NCI-H2196 treated with DMSO at 0.1 percent for 48 hours (cell line): ENCODE measurements around the gene HSPA1A.
"Not testable (repeated sequence)": the region's sequence is repeated elsewhere in the genome, so short reads cannot be mapped to it uniquely, and the experiment has no call there.

ENCODE experiments used
- DNase-seq: peaks from one replicate; lab custom pipeline; 2025; ENCODE audit not compliant: unreplicated experiment; lab: John Stamatoyannopoulos, UW

HSPA1A gene

DNA sequence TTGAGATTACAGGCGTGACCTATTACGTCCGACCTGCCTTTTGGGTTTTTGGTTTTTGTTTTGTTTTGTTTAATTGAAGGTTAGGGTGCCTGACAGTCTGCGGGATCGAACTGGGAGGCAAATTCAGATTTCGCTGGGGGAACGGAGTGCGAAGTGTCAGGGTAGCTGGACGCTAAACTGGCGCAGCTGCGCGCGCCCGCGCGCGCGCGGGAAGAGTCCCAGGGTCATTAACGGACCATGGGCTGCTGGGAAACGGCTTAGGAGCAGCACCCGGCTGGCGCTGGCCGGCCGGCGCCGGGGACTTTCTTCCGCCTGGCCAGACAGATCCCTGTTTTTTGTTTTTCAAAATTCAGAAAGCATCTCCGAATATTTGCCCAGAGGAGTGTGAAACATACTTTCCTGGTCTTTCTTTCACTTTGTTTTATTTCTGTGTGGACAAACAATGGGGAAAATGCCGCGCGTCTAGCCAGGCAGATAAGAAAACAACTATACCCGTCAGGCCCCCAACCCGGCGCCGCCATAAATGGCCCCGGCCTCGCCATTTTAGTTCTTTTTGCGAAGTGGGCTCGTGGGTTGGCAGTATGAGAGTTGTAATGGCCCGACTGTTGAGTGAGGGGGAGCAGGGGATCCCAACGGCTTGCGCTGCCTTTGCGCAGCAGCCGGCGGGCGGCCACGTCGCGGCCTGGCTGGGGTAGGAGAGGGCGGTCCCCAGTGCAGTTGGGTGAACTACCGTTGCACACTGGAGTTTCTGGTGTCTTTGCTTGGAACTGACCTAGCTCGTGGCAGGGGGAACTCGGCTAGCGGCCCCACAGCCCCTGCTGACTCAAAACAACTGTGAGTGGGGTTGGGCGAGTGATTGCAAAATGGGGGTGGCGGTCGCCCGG is 19.3 kb downstream of the HSPA1A start:
- DNase-seq = peak; percentile 88

DNA sequence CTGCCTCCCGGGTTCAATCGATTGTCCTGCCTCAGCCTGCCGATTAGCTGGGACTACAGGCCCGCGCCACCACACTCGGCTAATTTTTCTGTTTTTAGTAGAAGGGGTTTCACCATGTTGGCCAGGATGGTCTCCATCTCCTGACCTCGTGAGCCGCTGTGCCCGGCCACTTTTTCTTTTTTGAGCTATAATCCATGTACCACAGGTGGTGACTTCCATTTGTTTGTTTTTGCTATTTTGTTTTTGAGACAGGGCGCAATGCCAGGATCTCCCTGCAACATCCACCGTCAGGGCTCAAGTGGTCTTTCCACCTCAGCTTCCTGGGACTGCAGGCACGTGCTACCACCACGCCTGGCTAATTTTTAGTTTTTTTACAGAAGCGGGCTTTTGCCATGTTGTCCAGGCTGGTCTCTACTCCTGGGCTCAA is 20.7 kb downstream of the HSPA1A start:
- DNase-seq = no peak

- DNase-seq = no peak
Observed at GRCh38 chr6:31836474-31837368, 21.4 kb downstream of the HSPA1A start.

DNA sequence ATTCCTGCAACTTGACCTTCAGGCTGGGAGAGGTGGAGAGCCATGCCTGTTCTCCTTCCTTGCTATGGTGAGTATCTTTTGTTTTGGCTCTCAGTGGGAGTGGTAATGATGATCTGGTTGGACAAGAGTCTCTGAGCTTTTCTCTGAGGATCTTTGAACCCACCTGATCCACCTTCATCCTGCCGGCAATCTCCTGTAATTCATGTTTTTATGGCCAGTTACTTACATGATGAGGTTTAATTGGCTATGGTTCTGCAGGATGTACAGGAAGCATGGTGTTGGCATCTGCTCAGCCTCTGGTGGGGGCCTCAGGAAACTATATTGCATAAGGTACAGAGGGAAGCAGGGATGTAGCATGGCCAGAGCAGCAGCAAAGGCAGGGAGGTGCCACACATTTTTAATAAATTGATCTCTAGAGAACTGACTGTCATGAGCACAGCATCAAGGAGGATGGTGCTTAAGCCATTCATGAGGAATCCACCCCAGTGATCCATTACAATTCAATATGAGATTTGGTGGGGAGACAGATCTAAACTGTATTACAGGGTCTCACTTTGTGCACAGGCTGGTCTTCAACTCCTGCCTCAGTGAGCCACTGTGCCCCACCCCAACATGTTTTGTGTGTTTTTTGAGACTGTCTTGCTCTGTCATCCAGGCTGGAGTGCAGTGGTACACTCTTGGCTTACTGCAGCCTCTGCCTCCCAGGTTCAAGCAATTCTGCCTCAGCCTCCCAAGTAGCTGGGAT is 22.2 kb downstream of the HSPA1A start:
- DNase-seq = no peak

DNA sequence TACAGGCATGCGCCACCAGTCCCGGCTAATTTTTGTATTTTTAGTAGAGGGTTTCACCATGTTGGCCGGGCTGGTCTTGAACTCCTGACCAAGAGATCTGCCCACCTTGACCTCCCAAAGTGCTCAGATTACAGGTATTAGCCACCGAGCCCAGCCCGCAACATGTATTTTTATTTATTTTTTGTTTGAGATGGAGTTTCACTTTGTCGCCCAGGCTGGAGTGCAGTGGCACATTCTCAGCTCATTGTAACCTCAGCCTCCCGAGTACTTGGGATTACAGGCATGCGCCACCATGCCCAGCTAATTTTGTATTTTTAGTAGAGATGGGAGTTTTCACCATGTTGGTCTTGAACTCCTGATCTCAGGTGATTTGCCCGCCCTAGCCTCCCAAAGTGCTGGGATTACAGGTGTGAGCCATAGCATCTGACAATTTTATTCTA is 22.8 kb downstream of the HSPA1A start:
- DNase-seq = not testable (repeated sequence)

DNA sequence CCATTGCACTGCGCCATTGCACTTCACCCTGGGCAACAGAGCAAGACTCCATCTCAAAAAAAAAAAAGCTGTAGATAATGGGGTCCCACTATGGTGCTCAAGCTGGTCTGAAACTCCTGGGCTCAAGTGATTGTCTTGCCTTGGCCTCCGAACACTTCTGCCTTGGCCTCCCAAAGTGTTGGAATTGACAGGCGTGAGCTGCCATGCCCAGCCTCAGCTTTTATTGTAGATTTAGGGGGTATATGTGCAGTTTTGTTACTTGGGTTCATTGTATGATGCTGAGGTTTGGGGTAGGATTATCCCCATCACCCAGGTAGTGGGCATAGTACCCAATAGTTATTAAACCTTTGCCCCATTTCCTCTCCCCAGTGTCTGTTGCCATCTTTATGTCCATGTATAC is 23.6 kb downstream of the HSPA1A start:
- no peak for DNase-seq

DNA sequence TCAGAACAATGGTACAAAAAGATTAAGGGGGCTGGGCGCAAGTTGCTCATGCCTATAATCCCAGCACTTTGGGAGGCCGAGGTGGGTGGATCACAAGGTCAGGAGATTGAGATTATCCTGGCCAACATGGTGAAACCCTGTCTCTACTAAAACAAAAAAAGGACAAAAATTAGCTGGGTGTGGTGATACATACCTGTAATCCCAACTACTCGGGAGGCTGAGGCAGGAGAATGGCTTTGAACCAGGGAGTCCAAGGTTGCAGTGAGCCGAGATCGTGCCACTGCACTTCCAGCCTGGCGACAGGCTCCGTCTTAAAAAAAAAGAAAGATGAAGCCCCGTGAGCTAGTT is 24.4 kb downstream of the HSPA1A start:
- DNase-seq = not testable (repeated sequence)

- DNase-seq = no peak
Observed at GRCh38 chr6:31842053-31842452, 26.7 kb downstream of the HSPA1A start.

GRCh38 chr6:31844507-31844906 is 29.2 kb downstream of the HSPA1A start:
- DNase-seq = no peak

DNA sequence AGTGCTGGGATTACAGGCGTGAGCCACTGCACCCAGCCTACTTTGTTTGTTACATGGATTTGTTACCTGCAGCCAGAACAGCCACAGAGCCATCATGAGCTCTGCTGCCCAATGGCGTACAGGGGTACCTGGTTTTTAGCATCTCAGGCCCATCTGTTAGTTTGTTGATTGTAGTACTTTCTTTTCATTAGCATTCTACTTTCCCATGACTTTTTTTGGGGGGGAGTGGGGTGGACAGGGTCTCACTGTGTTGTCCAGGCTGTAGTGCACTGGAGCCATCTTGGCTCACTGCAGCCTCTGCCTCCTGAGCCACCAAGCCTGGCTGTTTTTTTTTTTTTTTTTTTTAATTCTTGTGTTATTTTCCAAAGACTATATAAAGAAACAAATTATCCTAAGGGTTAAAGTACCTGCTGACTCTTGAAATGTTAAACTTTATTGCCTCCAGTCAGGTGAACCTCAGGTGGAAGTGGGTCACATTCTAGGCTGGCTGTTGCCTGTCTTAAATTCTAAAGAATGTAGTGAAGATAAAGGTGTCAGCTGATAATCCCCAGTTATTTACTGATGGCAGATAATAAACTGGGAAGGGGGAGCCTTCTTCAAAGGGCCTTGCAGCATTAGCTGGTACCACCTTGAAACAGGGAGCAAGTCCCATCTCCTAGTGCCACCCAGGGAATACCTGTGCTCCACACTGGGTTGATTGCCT is 32.1 kb downstream of the HSPA1A start:
- no peak for DNase-seq

- no peak for DNase-seq
Observed at GRCh38 chr6:31850765-31851484, 35.6 kb downstream of the HSPA1A start.

DNA sequence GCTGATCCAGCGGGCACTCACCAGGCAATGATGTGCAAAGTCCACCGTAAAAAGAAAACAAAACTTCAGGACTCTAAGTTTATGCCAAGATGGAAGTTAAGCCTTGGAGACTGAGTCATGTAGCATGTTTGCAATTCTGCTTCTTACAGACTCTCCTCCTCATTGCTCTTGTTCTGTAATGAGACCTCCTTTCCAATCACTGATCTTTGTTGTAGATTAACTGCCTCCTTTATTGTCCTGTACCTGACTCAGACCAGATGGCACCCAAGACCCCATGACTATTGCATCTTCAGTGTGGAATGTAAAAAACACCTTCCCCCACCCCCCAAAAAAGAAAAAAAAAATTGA is 36.1 kb downstream of the HSPA1A start:
- no peak for DNase-seq

- DNase-seq = not testable (repeated sequence)
Observed at GRCh38 chr6:31851980-31852718, 36.8 kb downstream of the HSPA1A start.

- not testable (repeated sequence) for DNase-seq
Observed at GRCh38 chr6:31857774-31858173, 42.4 kb downstream of the HSPA1A start.

DNA sequence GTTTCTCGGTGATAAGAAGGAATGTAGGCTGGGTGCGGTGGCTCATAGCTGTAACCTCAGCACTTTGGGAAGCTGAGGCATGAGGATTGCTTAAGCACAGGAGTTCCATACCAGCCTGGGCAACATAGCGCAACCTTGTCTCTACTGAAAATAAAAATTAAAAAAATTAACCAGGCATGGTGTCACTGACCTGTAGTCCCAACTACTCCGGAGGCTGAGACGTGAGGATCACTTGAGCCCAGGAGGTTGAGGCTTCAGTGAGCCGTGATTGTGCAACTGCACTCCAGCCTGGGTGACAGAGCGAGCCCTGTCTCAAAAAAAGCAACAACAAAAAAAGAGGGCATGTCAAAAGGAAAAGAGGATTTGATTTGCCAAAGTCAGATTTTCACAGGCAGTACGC is 43.4 kb downstream of the HSPA1A start:
- DNase-seq = no peak

GRCh38 chr6:31859923-31860322 is 44.6 kb downstream of the HSPA1A start:
- DNase-seq = no peak

DNA sequence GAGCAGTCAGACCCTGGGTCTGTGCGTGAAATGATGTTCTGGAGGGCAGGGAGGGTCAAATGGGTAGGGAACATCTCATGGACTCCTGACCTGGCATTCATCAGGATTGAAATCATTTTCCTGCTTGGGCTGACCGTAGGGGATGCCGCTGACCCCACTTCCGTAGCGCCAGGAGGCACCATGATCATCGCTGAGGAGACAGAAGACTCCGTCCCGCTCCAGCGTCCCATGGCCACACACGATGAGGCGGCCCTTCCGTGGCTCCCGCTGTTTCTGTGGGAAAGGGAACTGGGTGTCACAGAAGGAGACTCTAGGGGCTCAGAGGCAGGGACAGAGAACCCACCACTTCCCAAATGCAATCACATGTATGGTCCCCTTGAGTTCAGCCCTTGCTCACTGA is 45.0 kb downstream of the HSPA1A start:
- no peak for DNase-seq

GRCh38 chr6:31861150-31861549 is 45.8 kb downstream of the HSPA1A start:
- DNase-seq = no peak

DNA sequence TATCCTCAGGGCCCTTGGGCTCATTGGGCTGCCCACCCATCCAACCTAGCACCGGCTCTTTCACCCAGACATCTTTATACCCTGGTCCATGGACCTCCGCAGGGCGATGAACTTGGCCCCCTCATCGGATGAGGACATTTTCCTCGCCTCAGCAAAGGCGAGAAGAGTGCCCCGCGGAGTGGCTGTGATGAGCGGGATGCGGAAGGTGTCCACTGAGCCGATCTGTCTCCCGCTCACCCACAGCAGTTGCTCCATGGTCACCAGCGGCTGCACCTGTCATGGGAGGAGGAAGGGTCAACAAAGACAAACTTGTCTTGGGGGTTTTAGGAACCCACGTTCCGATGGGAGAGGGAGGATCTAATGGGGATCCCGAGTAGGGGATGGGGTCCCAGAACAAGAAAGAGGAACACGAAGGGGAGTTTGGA is 46.6 kb downstream of the HSPA1A start:
- DNase-seq = no peak
